ENCODE results near the gene PTPN14.

Gene PTPN14

DNA sequence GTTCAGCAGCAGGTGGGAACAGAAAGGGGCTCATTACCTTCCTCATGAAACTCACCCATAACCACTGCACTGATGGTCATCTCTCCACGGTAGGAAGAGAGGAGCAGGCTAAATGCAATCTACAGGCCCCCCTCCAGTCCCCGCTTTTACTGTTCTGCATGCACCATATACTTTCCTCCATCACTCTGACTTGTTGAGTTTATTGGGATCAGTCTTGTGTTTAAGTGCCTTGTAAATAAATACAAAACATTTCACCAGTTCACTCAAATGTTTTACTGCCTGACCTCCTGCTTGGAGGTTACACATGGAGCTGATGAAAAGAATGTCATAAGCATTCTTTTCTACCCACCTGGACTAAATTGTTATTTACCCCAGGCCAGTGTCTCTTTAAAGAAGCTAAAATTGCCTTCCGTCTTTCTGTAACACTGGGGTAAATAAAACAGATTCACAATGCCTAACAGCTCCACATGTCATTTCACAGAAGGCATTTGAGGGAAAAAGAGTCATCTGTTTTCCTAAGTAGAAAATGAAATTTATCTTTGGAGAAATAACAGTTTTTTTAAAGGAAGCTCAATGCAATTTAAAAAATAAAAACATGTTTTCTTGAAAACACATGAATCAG, 30.7 kb downstream of the PTPN14 start:
- Histone ChIP-seq H3K4me3 (ENCODE audit: low read depth, low read length) (no peak overlapping the region), H3K4me1 (ENCODE audit: control insufficient read depth, insufficient read depth, low read length, unreplicated experiment) (peaks cover 56% of the 10 kb centered on the region), H2AFZ (ENCODE audit: low read length, unreplicated experiment) (no peak overlapping the region), H3K36me3 (ENCODE audit: insufficient read depth, low read length) (no peaks in the 10 kb centered on the region), H3K27ac (ENCODE audit: low read depth, low read length) (no peak overlapping the region), H3K27me3 (ENCODE audit: insufficient read depth, low read length) (no peaks in the 10 kb centered on the region), H3K79me2 (ENCODE audit: control insufficient read depth, insufficient read depth, low read length, unreplicated experiment) (peaks cover 95% of the 10 kb centered on the region)

- H3K27me3 ChIP-seq (ENCODE audit: insufficient read depth, low read length) = no peaks in the 10 kb centered on the region
- H3K79me2 ChIP-seq (ENCODE audit: control insufficient read depth, insufficient read depth, low read length, unreplicated experiment) = peaks cover 96% of the 10 kb centered on the region
- peak overlapping the region; percentile 21; the same call in 1 of the 2 replicates for H3K27ac ChIP-seq (ENCODE audit: low read depth, low read length)
- H3K36me3 ChIP-seq (ENCODE audit: insufficient read depth, low read length) = no peaks in the 10 kb centered on the region
- no peak overlapping the region for H2AFZ ChIP-seq (ENCODE audit: low read length, unreplicated experiment)
- H3K4me1 ChIP-seq (ENCODE audit: control insufficient read depth, insufficient read depth, low read length, unreplicated experiment) = peaks cover 58% of the 10 kb centered on the region
- H3K4me3 ChIP-seq (ENCODE audit: low read depth, low read length) = no peak overlapping the region
Observed at GRCh38 chr1:214518361-214518760, 33.0 kb downstream of the PTPN14 start.

DNA sequence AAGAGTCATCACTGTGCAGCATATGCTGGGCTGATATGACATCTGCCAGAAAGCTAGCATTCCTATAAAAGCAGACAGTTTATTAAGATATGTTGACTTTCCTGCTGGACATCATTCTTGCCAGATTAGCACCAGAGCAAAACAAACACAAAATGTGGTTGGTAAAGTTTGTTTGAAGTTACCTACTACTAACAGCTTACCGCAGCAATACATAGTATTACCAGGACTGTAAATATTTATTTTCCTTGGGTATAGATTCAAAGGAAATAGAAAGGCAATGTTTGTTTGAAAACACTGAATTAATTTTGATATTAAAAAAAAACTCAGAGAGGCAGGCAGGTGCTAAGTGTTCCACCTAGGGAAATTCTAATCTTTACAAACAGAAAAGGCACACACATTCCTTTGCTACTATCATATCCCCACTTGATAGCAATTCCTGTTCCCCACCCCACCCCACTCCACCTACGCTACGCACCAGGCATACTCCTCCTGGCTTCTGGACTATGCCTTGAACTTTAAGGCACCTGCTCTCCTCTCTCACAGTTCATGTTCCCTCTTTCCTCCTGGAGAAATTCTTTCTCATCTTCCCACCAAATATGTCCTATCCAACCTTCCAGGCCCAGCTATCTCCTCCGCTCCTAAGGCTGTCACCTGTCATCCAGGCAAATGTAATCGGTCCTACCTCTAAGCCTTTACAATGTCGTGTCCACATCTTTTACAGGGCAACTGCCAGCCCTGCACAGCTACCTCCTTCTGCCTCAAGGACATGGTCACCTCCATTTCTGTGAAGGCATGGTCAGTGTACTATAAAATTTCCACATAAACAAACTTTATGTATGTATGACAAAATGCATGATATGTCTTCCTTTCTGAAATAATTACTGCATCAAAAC, 34.7 kb downstream of the PTPN14 start:
- peaks cover 58% of the 10 kb centered on the region for H3K4me1 ChIP-seq (ENCODE audit: control insufficient read depth, insufficient read depth, low read length, unreplicated experiment)

DNA sequence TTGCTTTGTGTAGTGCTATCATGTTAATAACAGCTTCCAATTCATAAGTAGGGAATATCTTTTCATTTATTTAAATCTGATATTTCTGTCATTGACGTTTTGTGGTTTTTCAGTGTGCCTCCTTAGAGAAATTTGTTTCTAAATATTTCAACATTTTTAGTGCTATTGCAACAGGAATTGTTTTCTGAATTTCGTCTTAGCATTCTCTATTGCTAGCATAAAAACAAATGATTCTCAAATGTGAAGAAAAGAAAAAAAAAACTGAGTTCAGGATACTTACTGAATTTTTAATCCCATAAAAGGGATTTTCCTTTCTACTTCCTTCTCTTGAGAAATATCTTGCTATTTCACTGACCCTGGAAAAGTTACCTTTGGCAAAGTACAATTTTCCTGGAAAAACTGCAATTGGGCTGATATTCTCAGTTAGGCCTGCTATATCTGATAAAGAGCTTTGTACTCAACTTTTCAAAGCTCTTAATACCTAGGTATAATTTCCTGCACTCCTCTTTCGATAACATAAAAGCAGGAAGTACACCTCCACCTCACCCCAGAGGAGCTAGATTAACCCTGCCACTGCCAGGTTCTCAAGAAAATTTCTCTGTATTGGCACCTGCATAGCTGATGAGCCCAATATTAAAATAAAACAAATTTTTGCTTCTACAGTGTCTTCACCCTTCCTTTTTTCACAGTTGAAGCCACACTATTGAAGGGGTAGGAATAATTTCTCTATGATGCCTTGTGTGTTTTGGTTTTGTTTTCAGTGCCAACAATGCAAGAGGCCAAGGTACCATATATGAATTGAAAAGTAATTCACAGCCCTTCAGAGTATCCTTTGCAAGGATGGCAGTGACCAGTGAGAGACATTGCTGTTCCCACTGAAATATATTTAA, 35.6 kb downstream of the PTPN14 start:
- Histone ChIP-seq H3K36me3 (ENCODE audit: insufficient read depth, low read length) (0 out of 2 replicates have a peak, but pooled peaks cover 3% of the 10 kb centered on the region), H3K27me3 (ENCODE audit: insufficient read depth, low read length) (no peaks in the 10 kb centered on the region), H3K27ac (ENCODE audit: low read depth, low read length) (0 out of 2 replicates have a peak overlapping the region, but pooled peaks have one; percentile 0), H3K79me2 (ENCODE audit: control insufficient read depth, insufficient read depth, low read length, unreplicated experiment) (peaks cover 96% of the 10 kb centered on the region), H3K4me1 (ENCODE audit: control insufficient read depth, insufficient read depth, low read length, unreplicated experiment) (peaks cover 56% of the 10 kb centered on the region), H3K4me3 (ENCODE audit: low read depth, low read length) (no peak overlapping the region), H2AFZ (ENCODE audit: low read length, unreplicated experiment) (no peak overlapping the region)

More for the DNA sequence above, 34.7 kb downstream of the PTPN14 start:
- Histone ChIP-seq H3K4me3 (ENCODE audit: low read depth, low read length) (no peak overlapping the region), H3K79me2 (ENCODE audit: control insufficient read depth, insufficient read depth, low read length, unreplicated experiment) (peaks cover 97% of the 10 kb centered on the region), H2AFZ (ENCODE audit: low read length, unreplicated experiment) (no peak overlapping the region), H3K27me3 (ENCODE audit: insufficient read depth, low read length) (no peaks in the 10 kb centered on the region), H3K36me3 (ENCODE audit: insufficient read depth, low read length) (no peaks in the 10 kb centered on the region), H3K27ac (ENCODE audit: low read depth, low read length) (0 out of 2 replicates have a peak overlapping the region, but pooled peaks have one; percentile 0)

- Histone ChIP-seq H3K4me3 (ENCODE audit: low read depth, low read length) (no peak overlapping the region), H3K4me1 (ENCODE audit: control insufficient read depth, insufficient read depth, low read length, unreplicated experiment) (peaks cover 52% of the 10 kb centered on the region), H2AFZ (ENCODE audit: low read length, unreplicated experiment) (no peak overlapping the region), H3K27ac (ENCODE audit: low read depth, low read length) (no peak overlapping the region), H3K27me3 (ENCODE audit: insufficient read depth, low read length) (no peaks in the 10 kb centered on the region), H3K79me2 (ENCODE audit: control insufficient read depth, insufficient read depth, low read length, unreplicated experiment) (peaks cover 96% of the 10 kb centered on the region), H3K36me3 (ENCODE audit: insufficient read depth, low read length) (peaks cover 10% of the 10 kb centered on the region; the same call in 1 of the 2 replicates)
Observed at GRCh38 chr1:214514819-214515383, 36.5 kb downstream of the PTPN14 start.

DNA sequence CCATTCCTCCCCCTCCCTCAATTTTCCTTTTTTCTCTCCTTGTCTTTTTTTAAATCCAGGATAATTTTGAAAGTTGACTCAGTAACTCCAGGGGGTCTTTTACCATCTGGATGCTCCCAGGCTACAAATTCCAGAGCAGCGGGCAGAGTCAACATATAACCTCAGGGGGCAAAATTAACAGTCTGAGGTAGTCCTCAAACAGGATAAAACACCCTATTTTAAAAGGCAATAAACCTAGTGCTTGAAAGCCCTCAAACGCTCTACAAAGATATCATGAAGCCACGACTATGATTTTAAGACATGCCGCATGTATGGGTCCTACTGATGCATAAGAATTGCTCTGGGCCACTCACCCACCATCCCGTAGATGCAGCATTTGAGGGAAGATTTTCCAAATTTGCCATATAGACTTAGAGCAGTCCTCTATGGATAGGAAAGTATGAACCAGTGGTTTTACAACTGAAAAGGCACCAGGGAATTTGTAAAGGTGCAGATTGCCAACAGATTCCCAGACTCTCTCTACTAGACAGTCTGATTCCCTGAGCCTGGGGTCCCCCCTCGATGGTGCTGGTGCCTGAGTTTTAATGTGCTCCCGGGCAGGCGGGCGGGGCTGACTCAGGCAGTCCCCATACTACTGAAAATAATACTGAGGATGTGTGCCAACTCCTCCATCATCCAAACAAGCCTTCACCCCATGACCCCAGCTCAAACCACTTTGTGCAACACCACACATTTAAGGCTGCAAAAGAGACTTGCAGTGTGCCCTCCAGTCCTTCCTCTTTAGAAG, 37.2 kb downstream of the PTPN14 start:
- Histone ChIP-seq H3K4me3 (ENCODE audit: low read depth, low read length) (no peak overlapping the region), H3K27ac (ENCODE audit: low read depth, low read length) (no peak overlapping the region), H3K36me3 (ENCODE audit: insufficient read depth, low read length) (peaks cover 10% of the 10 kb centered on the region; the same call in 1 of the 2 replicates), H2AFZ (ENCODE audit: low read length, unreplicated experiment) (no peak overlapping the region), H3K4me1 (ENCODE audit: control insufficient read depth, insufficient read depth, low read length, unreplicated experiment) (peaks cover 48% of the 10 kb centered on the region), H3K79me2 (ENCODE audit: control insufficient read depth, insufficient read depth, low read length, unreplicated experiment) (peaks cover 94% of the 10 kb centered on the region), H3K27me3 (ENCODE audit: insufficient read depth, low read length) (no peaks in the 10 kb centered on the region)

GRCh38 chr1:214513394-214513793, 38.0 kb downstream of the PTPN14 start:
- Histone ChIP-seq H3K36me3 (ENCODE audit: insufficient read depth, low read length) (peaks cover 10% of the 10 kb centered on the region; the same call in 1 of the 2 replicates), H3K79me2 (ENCODE audit: control insufficient read depth, insufficient read depth, low read length, unreplicated experiment) (peaks cover 95% of the 10 kb centered on the region), H3K4me1 (ENCODE audit: control insufficient read depth, insufficient read depth, low read length, unreplicated experiment) (peaks cover 40% of the 10 kb centered on the region), H3K27ac (ENCODE audit: low read depth, low read length) (no peak overlapping the region), H3K4me3 (ENCODE audit: low read depth, low read length) (no peak overlapping the region), H3K27me3 (ENCODE audit: insufficient read depth, low read length) (no peaks in the 10 kb centered on the region), H2AFZ (ENCODE audit: low read length, unreplicated experiment) (no peak overlapping the region)

DNA sequence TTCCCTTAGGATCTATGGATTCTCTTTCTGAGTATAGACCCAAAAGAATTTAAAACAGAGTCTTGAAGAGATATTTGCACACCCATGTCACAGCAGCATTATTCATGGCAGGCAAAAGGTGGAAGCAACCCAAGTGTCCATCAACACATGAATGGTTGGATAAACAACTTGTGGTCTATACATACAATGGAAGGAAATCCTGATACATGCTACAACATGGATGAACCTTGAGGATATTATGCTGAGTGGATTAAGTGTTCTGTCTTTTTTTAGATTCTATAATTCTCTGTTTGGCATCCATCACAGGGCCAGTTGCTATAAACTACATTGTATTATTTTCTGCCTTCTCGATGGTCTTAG, 39.8 kb downstream of the PTPN14 start:
- no peak overlapping the region for H3K4me3 ChIP-seq (ENCODE audit: low read depth, low read length)
- no peak overlapping the region for H3K27ac ChIP-seq (ENCODE audit: low read depth, low read length)
- peaks cover 14% of the 10 kb centered on the region; the same call in 1 of the 2 replicates for H3K36me3 ChIP-seq (ENCODE audit: insufficient read depth, low read length)
- no peak overlapping the region for H2AFZ ChIP-seq (ENCODE audit: low read length, unreplicated experiment)
- H3K27me3 ChIP-seq (ENCODE audit: insufficient read depth, low read length) = no peaks in the 10 kb centered on the region
- peaks cover 95% of the 10 kb centered on the region for H3K79me2 ChIP-seq (ENCODE audit: control insufficient read depth, insufficient read depth, low read length, unreplicated experiment)
- peaks cover 32% of the 10 kb centered on the region for H3K4me1 ChIP-seq (ENCODE audit: control insufficient read depth, insufficient read depth, low read length, unreplicated experiment)

DNA sequence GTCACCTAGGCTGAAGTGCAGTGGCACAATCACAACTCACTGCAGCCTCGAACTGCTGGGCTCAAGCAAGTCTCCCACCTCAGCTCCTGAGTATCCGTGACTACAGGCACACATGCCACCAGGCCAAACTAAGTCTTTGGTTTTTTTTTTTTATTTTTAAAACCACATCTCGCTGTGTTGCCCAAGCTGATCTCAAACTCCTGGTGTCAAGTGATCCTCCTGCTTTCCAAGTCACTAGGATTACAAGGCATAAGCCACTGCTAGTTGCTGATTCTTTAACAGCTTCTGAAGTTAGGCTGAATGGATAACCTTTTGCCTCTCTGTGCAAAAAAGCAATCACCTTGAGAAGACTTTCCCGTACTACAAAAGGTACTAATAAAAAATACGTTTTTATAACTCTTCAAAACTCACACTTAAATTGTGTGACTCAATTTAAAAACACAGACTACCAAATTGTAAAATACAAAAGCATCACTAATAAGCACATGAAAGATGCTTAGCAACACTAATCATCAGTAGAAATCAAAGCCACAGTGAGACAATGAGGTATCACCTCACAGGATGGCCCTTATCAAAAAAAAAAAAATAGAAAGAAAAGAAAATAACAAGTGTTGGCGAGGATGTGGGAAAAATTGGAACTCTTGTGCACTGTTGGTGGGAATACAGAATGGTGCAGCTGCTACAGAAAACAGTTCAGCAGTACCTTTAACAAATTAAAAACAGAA, 40.3 kb downstream of the PTPN14 start:
- Histone ChIP-seq H3K27ac (ENCODE audit: low read depth, low read length) (no peak overlapping the region), H3K36me3 (ENCODE audit: insufficient read depth, low read length) (peaks cover 14% of the 10 kb centered on the region; the same call in 1 of the 2 replicates), H2AFZ (ENCODE audit: low read length, unreplicated experiment) (no peak overlapping the region), H3K79me2 (ENCODE audit: control insufficient read depth, insufficient read depth, low read length, unreplicated experiment) (peaks cover 94% of the 10 kb centered on the region), H3K4me1 (ENCODE audit: control insufficient read depth, insufficient read depth, low read length, unreplicated experiment) (peaks cover 28% of the 10 kb centered on the region), H3K4me3 (ENCODE audit: low read depth, low read length) (no peak overlapping the region), H3K27me3 (ENCODE audit: insufficient read depth, low read length) (no peaks in the 10 kb centered on the region)

Data from ACC112 (cell line).